ENCODE data around the gene ZNF22.

ZNF22 gene

DNA sequence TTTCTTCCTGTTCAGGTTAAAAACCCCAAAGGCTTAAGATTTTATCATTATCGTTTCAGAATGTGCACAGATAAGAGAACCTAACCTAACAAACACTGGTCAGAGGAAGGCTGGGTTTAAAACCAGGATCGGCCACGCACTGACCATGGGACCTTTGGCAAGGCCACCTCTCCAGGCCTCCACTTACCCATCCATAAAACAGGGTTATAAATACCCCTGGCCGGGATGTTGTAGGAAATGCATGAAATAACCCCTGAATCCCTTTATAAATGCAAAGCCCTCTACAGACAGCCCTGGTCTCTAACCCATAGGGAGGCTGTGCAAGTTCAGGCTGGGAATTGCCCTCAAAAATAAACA lies 22.5 kb upstream of the ZNF22 start:
- no peak for DNase-seq

DNA sequence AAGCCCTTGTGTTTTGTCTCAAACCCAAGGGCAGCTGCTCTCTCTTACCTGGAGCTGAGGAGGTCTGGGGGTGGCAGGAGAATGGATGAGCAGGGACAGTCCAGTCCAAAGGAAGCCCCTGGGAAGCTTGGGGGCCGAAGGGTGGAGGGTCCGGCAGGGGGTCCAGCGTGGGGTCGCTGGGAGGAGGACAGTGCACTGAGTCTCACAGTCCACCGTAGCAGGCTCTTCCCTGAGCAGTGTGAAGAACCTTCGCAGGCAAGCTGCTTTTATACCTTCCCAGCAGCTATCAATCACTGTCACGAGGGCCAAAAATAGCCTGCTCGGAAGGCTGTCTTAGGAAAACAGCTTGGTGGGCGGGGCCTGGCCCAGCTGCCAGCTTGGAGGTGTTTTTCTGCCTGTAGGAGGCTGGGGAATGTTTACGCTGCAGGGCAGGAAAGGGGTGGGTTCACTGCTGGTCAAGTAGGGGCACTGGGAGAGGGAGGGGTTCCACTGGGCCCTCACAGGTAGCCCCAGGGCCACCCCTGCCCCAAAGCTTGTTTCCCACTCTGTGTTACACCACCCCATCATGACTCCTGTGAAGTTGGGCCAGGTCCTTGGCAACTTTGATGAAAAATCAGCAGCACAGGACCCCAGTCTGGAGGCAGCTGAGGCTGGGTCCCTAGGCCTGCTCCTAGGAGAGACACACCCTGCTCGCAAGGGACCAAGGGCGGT lies 22.0 kb upstream of the ZNF22 start, which contains the start of gene DEPP1:
Gene DEPP1, minus strand, starts transcription at position 240 of the 711 bp plus-strand sequence. CDS start 779 bp downstream, outside the sequence.
- DNase-seq: no peak

GRCh38 chr10:44979281-44980191 lies 21.2 kb upstream of the ZNF22 start:
- no peak for DNase-seq

DNA sequence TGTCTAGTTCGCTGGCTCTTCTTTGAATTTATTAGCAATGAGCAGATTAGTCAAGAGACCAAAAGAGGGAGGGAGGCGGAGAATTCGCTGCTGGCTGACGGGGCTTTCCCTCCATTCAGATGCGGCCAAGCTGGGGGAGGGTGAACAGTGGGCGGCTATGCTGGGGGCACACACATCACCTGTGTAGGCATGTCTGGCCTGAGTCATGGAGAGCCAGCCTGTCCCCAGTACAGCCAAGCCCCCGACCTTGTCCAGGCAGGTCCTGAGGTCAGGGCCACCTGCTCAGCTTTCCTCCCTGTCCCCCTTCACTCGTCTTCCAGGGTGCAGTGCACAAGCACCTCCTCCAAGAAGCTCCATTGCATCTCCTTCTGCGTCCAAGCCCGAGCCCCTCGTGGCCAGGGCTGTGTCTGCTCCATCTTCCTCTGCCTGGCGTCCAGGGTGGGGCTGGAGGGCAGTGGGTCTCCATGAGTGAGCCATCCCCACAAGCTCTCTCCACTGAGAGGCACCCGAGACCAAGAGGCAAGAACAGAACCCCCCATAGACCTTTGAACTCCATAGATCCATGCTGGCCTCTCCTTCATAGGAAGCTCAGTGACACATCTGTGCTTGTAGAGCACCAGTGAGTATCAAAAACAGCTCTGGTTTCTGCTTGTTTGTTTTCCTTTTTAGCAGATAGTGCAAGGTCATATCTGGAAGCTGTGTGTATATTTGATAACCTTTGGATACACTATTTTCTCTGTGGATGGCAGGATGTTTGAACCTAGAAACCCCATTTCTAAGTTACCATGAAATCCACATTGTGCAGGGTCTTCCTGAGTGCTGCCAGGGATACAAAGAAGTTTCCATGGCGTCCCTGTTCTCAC lies 20.2 kb upstream of the ZNF22 start:
- DNase-seq: no peak

GRCh38 chr10:44981172-44982113 lies 19.3 kb upstream of the ZNF22 start:
- no peak for DNase-seq

DNA sequence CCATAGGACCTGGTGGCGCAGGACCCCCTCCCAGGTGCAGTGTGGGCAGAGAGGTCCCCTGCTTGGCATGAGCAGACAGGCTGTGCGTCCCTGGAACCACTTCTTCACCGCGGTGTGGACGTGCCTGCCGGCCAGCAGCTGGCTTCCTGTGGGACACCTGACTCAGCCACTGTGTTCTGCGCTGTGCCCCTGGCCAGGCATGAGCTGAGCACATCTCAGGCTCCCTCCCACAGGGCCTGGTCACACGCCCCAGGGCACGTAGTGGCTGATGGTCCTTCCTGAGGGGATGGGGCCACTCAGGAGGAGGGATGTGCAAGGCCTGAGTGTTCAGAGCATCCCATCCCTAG lies 18.6 kb upstream of the ZNF22 start:
- no peak for DNase-seq

GRCh38 chr10:44982496-44982895 lies 18.2 kb upstream of the ZNF22 start:
- no peak for DNase-seq

- DNase-seq: no peak
Measured at GRCh38 chr10:44983066-44983894, 17.4 kb upstream of the ZNF22 start.

DNA sequence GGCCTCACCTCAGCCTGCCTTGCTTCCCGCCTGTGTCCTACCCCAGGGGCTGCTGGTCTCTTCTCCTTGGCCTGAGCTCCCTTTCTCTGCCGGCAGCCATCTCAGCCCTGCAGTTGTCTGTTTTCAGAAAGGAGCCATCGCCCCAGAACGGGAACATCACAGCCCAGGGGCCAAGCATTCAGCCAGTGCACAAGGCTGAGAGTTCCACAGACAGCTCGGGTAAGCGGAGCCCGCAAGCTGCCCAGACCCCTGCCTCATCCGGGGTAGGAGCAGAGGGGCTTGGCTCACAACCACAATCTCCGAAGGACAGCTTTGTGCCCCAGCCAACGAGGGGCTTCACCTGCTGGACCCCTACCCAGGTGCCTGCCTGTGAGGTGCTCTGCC lies 16.8 kb upstream of the ZNF22 start:
- no peak for DNase-seq

DNA sequence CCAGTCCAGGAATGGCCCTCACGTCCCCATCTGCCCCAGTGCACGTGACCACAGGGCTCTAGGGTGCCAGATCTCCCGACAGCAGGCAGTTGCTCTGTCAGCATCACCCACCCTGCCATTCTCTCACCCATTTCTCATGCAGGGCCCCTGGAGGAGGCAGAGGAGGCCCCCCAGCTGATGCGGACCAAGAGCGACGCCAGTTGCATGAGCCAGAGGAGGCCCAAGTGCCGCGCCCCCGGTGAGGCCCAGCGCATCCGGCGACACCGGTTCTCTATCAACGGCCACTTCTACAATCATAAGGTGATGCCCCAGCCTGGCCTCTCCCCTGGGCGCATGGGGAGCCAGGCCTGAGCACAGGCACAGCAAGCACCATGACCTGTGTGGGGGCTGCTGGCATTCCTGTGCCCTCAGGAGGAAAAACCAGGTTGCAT lies 16.0 kb upstream of the ZNF22 start:
- no peak for DNase-seq

- DNase-seq: no peak
Measured at GRCh38 chr10:44985175-44985681, 15.5 kb upstream of the ZNF22 start.

- no peak for DNase-seq
Measured at GRCh38 chr10:44986179-44986578, 14.5 kb upstream of the ZNF22 start.

DNA sequence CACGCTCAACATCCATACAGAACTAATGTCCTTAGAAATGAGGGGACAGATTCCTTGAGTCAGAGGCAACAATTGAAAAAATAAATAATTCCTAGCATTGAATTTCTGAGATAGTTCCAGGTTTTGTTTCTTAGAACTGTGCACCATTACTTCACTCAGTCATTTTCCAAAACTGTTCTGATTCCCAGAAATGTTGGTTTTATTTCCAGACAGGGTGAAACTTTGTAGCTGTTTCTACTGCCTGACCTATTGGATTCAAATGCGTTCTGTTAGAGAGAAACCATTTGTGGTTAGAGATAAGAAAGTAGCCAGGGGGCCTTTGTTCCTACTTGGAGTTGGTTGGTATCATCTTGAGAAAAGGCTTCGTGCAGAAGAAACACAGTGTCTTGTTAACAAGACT lies 14.1 kb upstream of the ZNF22 start:
- no peak for DNase-seq

- DNase-seq: no peak
Measured at GRCh38 chr10:44988957-44989585, 11.7 kb upstream of the ZNF22 start.

DNA sequence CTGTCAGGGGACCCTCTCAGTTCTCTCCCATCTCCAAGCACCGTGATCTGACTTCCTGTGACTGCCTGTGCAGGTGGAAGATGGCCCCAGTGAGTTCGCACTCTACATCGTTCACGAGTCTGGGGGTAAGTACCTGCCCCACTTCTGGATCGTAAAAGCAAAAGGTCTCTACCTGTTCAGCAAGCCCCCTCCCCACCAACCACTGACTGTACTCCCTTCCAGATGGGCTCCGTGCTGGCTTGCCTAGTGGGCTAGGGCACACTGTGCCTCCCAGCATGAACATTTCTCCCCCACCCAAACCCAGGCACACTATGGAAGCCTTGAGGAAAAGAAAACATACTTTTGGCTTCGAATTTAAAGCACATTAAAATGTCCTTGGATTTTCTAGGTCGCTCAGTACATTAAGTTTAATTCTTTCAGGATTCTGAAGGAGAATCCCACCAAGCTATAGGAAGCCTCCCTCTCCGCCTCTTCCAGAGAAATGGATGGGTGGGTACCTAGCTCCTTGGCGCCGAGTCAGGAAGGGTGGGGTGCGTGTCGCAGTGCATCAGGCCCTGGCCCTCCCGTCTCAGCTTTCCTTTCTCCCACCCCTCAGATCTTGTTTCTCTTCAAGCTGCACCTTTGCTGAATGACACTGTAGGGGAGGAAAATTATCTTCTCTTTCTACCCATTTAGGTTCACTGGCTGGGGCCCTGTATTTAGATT lies 11.0 kb upstream of the ZNF22 start:
- no peak for DNase-seq

GRCh38 chr10:44990302-44990655 lies 10.4 kb upstream of the ZNF22 start:
- DNase-seq: no peak

DNA sequence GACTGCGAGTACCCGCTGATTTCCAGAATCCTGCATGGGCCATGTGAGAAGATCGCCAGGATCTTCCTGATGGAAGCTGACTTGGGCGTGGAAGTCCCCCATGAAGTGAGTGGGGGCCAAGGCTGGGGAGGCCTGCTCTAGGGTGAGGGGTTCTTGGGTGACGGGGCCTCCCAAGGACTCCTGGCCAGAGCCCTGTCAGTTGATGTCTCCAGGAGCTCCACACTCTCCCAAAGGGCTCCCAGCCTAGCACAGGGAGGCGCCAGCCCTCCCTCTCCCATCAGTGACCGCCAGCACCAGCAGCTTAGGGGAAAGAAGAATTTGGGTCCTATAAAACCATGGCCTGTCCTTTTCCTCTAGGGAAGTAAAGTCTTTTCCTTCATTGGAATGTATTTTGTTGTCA lies 9.8 kb upstream of the ZNF22 start:
- DNase-seq: no peak

- DNase-seq: no peak
Measured at GRCh38 chr10:44991571-44991970, 9.2 kb upstream of the ZNF22 start.

DNA sequence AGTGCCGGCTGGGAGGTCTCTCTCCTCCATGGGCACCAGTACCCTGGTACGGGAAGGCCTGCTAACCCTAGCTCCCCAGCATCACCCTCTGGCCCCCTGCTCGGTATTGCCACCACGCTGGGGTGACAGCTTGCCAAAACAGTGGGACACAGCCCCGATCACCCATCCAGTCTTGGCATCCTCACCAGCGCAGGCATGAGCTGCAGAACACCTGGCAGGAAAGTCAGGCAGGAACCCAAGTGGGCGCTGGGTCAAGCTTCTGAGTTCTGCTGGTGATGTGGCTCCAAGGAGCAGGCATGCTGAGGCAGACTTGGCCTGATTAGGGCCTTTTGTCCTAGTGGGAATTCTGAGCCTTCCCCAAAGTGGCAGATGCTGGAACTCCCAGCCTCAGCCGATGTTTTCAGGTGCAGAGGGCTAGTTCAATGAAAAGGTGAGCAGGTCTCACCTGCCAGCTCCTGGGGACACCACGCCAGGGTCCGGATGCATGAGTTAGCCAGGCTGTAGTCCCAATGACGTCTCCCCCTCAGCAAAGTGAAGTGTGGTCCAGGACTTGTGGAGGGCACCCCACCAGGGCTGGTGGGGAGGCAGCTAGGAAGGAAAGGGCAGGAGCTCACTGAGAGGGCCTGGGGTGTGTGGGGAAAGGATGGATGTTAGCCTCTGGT lies 8.5 kb upstream of the ZNF22 start:
- DNase-seq: no peak
